ENCODE data around the gene DENND1B.

GRCh38 chr1:197782722-197783360 lies 7.6 kb upstream of the DENND1B start:
- no peak for TF ChIP-seq POLR2A (IDR thresholded peaks at IDR 0.05)
- TF ChIP-seq, protein P1, sequence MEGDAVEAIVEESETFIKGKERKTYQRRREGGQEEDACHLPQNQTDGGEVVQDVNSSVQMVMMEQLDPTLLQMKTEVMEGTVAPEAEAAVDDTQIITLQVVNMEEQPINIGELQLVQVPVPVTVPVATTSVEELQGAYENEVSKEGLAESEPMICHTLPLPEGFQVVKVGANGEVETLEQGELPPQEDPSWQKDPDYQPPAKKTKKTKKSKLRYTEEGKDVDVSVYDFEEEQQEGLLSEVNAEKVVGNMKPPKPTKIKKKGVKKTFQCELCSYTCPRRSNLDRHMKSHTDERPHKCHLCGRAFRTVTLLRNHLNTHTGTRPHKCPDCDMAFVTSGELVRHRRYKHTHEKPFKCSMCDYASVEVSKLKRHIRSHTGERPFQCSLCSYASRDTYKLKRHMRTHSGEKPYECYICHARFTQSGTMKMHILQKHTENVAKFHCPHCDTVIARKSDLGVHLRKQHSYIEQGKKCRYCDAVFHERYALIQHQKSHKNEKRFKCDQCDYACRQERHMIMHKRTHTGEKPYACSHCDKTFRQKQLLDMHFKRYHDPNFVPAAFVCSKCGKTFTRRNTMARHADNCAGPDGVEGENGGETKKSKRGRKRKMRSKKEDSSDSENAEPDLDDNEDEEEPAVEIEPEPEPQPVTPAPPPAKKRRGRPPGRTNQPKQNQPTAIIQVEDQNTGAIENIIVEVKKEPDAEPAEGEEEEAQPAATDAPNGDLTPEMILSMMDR (IDR thresholded peaks at IDR 0.05), result no peak

Data from testis (tissue), 2 donors.